Natural killer cell treated with Interleukin-12 subunit alpha and Interleukin-12 subunit beta and Interleukin-15 and Interleukin-18, amount 100 ng/mL, for 72 hours (primary cell): Measurements from ENCODE around the gene ANAPC13. TPM values are rescaled to one million over a fixed set of nuclear protein-coding genes. Genes with fewer than 3 reads are reported as not detected.

Source experiments
- ATAC-seq, 2 donors: fragments of 150-1000 bp; cut with Tn5 transposase in 1 of 2; sonication (Bioruptor Pico), chemical (Tn5 transposase) in 1 of 2; 2 replicates each; pipeline ENCODE4 v1.10.0; 2021
- DNase-seq: peaks from one replicate; pipeline ENCODE4 v3.0.0; 2022; ENCODE audit warnings: low spot score
- H3K27ac Mint-ChIP-seq, 2 donors: 1 replicate in 1 of 2; 2 replicates in 1 of 2; pipeline ENCODE4 v1.8.0; 2022; ENCODE audit warnings: mixed read lengths in 2 of 2, mild to moderate bottlenecking in 1 of 2, moderate library complexity in 1 of 2
- H3K27me3 Mint-ChIP-seq, 2 donors: 1 replicate in 1 of 2; 2 replicates in 1 of 2; pipeline ENCODE4 v1.8.0; 2022; ENCODE audit warnings: mixed read lengths in 2 of 2
- H3K36me3 Mint-ChIP-seq: one replicate; pipeline ENCODE4 v1.8.0; 2022; ENCODE audit warnings: mixed read lengths
- H3K4me1 Mint-ChIP-seq, 2 donors: 1 replicate in 1 of 2; 2 replicates in 1 of 2; pipeline ENCODE4 v1.8.0; 2022; ENCODE audit warnings: low read depth in 2 of 2, mixed read lengths in 2 of 2, mild to moderate bottlenecking in 1 of 2
- H3K4me3 Mint-ChIP-seq: one replicate; pipeline ENCODE4 v1.8.0; 2022; ENCODE audit warnings: mixed read lengths
- H3K9me3 Mint-ChIP-seq: 2 replicates; pipeline ENCODE4 v1.8.0; 2022; ENCODE audit warnings: mixed read lengths
- total RNA-seq, 2 donors: library from RNA; stranded (reverse); gene quantifications; one replicate each; pipeline ENCODE4 v1.2.3, GENCODE V29; 2022

Gene ANAPC13
- total RNA-seq, 2 donors from 2014 or later = 13.0 to 15.8 TPM

DNA sequence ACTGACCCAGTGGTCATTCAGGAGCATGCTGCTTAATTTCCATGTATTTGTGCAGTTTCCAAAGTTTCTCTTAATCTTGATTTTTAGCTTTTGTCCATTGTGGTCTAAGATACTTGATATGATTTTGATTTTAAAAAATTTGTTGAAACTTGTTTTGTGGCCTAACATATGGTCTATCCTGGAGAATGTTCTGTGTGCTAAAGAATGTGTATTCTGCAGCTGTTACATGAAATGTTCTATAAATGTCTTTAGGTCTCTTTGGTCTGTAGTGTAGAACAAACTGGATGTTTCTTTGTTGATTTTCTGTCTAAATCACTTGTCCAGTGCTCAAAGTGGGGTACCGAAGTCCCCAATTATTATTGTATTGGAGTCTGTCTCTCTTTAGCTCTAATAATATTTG is 17.5 kb upstream of the ANAPC13 start:
- no peak overlapping the region for H3K27ac Mint-ChIP-seq
- H3K4me1 Mint-ChIP-seq = peaks cover 30 to 36% of the 10 kb centered on the region in 2 donors
- DNase-seq (no peak), ATAC-seq (no peak)
- no peak overlapping the region for H3K4me3 Mint-ChIP-seq
- H3K36me3 Mint-ChIP-seq = peaks cover 53% of the 10 kb centered on the region
- no peaks in the 10 kb centered on the region for H3K27me3 Mint-ChIP-seq
- H3K9me3 Mint-ChIP-seq = peaks cover 7% of the 10 kb centered on the region

DNA sequence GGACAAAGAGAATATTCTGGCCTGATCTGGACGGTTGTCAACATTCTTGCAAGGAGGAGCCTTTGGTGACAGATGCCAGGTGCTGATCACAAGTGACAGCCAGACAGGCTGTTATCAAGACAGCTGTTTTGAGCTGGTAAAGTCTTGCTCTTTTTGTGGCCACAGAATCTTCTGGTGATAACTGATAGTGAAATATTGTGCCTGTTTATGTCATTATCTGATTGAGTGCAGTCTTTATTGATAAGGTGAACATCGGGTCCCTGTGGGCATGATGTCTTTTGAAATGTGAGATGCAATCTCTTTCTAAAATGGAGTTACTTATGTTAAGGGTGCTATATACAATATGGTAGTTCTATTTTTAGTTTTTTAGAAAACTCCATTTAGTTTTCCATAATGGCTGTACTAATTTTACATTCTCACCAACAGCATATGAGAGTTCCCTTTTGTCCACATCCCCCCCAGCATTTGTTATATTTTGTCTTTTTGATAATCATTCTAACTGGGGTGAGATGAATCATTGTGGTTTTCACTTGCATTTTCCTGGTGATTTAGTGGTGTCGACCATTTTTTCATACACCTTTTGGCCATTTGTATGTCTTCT is 10.8 kb upstream of the ANAPC13 start:
- no peaks in the 10 kb centered on the region for H3K27me3 Mint-ChIP-seq
- DNase-seq (no peak), ATAC-seq (peak in 1 of 2 donors; percentile 46)
- peaks cover 38 to 47% of the 10 kb centered on the region in 2 donors for H3K4me1 Mint-ChIP-seq
- H3K27ac Mint-ChIP-seq = no peak overlapping the region
- H3K9me3 Mint-ChIP-seq = no peaks in the 10 kb centered on the region
- H3K36me3 Mint-ChIP-seq = peaks cover 18% of the 10 kb centered on the region
- no peak overlapping the region for H3K4me3 Mint-ChIP-seq

DNA sequence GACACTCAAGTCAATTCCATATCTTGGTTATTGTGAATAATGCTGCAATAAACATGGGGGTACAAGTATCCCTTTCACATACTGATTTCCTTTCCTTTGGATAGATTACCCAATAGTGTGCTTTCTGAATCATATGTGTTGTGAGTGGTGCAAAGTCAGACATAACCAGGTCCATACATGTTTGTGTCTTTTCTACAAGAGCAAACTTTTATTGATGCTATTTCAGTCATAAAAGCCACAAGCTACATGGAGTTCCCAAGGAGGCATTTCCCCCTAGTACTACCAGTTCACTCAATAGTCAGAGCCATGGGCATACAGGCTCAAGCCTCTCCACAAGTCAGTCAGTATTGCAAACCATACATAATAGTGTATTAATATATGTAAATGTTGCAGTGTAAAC is 10.2 kb upstream of the ANAPC13 start:
- peaks cover 37 to 44% of the 10 kb centered on the region in 2 donors for H3K4me1 Mint-ChIP-seq
- no peak overlapping the region for H3K4me3 Mint-ChIP-seq
- H3K27me3 Mint-ChIP-seq = no peaks in the 10 kb centered on the region
- DNase-seq = no peak
- ATAC-seq = no peak
- H3K36me3 Mint-ChIP-seq = peaks cover 18% of the 10 kb centered on the region
- no peaks in the 10 kb centered on the region for H3K9me3 Mint-ChIP-seq
- no peak overlapping the region for H3K27ac Mint-ChIP-seq

DNA sequence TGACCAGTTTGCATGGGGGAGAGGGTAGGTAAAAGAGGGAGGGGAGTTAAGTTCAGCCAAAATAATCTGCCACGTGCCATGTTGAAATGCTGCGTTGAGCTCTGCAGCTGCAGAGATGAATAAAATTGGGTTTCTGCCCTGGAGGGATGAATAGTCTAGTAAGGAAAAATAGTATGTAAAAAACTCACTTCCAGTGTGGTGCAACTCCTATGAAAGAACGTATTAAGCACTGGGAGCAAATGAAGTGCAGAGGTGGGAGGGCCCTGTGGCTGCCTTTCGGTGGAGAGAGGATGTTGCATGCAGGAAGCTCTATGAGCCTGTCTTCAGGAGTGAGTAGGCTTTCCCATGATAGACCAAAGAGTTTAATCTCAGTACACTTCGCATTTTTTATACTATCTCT is 8.7 kb upstream of the ANAPC13 start:
- Mint-ChIP-seq H3K27ac (no peak overlapping the region), H3K9me3 (no peaks in the 10 kb centered on the region), H3K4me3 (no peak overlapping the region), H3K27me3 (no peaks in the 10 kb centered on the region), H3K36me3 (peaks cover 18% of the 10 kb centered on the region), H3K4me1 (peaks cover 38 to 39% of the 10 kb centered on the region in 2 donors)
- DNase-seq = no peak
- ATAC-seq = no peak

DNA sequence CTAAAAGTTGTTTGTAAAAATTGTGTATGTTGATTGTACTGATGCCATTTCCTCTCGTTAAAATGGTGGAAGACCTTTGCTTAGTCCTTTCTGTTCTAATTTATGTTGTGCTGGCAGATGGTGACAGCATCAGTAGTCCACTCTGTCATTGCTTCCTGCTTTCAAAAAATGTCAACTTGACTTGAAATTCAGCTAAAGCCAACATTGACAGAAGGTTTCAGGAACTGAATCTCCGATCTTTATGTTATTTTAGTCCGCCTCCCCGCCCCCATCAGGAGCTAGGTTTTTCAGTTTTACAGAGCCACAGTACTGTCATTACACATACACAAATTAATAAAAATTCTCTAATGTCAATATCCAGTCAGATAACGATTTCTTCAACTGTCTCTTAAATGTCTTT is 1.6 kb upstream of the ANAPC13 start:
- H3K4me1 Mint-ChIP-seq = peaks cover 36 to 40% of the 10 kb centered on the region in 2 donors
- DNase-seq (no peak), ATAC-seq (no peak)

DNA sequence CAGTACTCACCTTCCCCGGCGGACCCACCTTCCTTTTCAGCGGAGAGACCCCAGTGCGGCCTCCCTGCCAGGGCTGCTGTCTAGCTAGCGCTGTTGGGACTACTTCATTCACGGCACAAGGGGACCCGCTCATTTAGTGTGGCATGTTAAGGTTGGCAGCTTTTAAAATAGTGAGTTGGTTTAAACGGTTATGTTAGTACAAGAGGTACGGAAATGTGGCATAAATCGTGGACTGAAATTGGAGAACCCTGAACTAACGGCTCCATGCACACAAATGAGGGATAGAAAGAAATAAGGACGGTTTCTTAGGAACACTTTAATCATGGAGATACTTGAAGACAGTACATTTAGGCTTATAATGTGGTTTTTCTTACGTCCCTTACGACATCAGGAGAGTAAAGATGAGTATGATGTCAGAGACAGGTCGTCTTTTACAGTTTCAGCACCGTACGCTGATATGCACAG is 824 bp upstream of the ANAPC13 start:
- ATAC-seq = peak; percentile 1 to 8
- Mint-ChIP-seq H3K4me1 (peaks cover 36 to 41% of the 10 kb centered on the region in 2 donors), H3K27me3 (no peaks in the 10 kb centered on the region), H3K4me3 (peak overlapping the region; percentile 91), H3K27ac (peak overlapping the region; percentile 96 to 97), H3K36me3 (peaks cover 4% of the 10 kb centered on the region), H3K9me3 (no peaks in the 10 kb centered on the region)
- DNase-seq = no peak

More for the DNA sequence above, 1.6 kb upstream of the ANAPC13 start:
- Mint-ChIP-seq H3K9me3 (no peaks in the 10 kb centered on the region), H3K27me3 (no peaks in the 10 kb centered on the region), H3K27ac (peak overlapping the region; percentile 96 to 97), H3K4me3 (peak overlapping the region; percentile 91), H3K36me3 (peaks cover 4% of the 10 kb centered on the region)

DNA sequence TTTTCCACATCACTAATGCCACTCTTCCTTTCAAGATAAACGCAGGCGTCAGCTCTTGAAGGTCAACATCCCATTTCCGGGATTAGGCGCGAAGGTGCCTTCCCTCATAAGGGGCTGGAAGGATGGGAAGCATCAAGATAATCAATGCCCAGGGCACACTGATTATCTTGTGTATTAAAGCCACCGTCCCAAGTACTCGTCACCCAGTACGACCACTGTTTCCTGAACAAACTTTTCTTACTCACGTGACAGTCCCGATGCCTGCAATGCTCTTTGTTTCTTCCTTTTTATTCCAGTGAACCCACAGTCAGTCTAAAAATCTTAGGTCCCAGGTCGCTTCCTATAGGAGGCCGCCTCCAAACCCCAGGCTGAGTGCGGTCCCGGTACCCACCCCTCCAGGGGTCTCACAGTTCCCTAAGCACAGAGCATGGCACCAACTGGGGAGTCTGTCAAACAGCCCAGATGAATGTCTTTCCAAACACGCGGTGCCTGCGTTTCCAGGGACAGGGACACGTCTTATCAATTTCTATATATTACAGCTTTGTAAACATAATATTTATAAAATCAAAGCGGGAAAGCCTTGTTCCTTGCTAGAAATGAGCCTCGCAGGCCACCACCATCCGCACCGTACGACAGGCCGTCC is 589 bp downstream of the ANAPC13 start:
- peak; percentile 1 to 5 for ATAC-seq
- DNase-seq = no peak
- peaks cover 30 to 41% of the 10 kb centered on the region in 2 donors for H3K4me1 Mint-ChIP-seq
- peak overlapping the region; percentile 96 to 97 for H3K27ac Mint-ChIP-seq
- no peaks in the 10 kb centered on the region for H3K27me3 Mint-ChIP-seq
- peaks cover 11% of the 10 kb centered on the region for H3K36me3 Mint-ChIP-seq
- no peaks in the 10 kb centered on the region for H3K9me3 Mint-ChIP-seq
- H3K4me3 Mint-ChIP-seq = peak overlapping the region; percentile 91

DNA sequence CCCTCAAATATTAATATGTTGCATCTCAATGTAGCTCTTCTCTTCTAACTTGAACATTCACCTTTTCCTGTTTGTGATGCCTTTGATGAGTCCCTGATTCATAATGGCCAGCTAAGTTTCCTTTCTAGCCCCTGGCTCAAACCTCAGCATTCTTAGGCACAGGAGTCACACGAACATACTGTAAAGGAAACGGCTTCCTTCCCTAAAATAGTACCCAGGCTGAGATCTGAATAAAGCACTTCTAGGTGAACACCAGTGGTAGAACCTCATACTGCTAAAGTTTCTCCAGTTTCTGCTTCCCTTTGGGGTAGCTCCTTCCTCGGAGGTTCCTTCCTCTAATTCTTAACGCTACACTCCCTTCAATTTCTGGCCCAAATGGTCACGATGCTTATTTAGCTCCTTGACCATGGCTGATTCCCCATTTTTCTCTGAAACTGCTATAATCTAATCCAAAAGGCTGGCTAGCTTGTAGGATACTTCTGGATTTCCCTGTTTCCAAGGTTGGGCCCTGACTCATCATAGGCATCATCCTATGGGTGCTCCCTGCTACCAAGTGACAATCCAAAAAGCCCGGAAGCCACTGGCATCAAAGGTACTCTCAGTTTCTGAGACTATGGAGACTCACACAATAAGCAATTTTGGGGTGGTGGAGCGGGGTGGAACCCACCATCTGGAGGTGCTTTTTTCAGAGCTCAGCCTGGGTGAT is 2.4 kb downstream of the ANAPC13 start:
- ATAC-seq = no peak
- no peak overlapping the region for H3K27ac Mint-ChIP-seq
- peaks cover 11% of the 10 kb centered on the region for H3K36me3 Mint-ChIP-seq
- H3K9me3 Mint-ChIP-seq = no peaks in the 10 kb centered on the region
- H3K4me1 Mint-ChIP-seq = peaks cover 30 to 41% of the 10 kb centered on the region in 2 donors
- H3K4me3 Mint-ChIP-seq = peak overlapping the region; percentile 12
- DNase-seq = no peak
- H3K27me3 Mint-ChIP-seq = no peaks in the 10 kb centered on the region

DNA sequence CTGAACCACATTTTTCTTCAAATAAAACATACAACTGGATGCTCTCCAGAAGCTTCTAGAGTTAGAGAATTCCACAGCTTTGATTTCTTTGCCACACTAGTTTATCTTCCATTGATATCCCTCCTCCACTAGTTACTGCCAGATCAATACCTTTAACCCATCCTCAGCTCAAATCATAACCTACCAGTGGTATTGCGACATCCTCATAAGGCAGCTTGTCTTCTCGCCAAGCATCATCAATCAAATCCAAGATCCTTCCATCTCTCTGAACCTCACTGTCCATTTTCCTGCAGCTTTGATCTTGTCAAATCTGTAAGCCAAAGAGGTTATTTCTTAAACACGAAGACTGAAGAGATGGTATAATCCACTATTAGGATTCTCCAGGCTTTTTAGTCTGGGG is 3.2 kb downstream of the ANAPC13 start:
- no peak overlapping the region for H3K27ac Mint-ChIP-seq
- H3K27me3 Mint-ChIP-seq = no peaks in the 10 kb centered on the region
- ATAC-seq = no peak
- no peak for DNase-seq
- peaks cover 18% of the 10 kb centered on the region for H3K36me3 Mint-ChIP-seq
- peaks cover 23 to 34% of the 10 kb centered on the region in 2 donors for H3K4me1 Mint-ChIP-seq
- H3K4me3 Mint-ChIP-seq = no peak overlapping the region
- no peaks in the 10 kb centered on the region for H3K9me3 Mint-ChIP-seq

DNA sequence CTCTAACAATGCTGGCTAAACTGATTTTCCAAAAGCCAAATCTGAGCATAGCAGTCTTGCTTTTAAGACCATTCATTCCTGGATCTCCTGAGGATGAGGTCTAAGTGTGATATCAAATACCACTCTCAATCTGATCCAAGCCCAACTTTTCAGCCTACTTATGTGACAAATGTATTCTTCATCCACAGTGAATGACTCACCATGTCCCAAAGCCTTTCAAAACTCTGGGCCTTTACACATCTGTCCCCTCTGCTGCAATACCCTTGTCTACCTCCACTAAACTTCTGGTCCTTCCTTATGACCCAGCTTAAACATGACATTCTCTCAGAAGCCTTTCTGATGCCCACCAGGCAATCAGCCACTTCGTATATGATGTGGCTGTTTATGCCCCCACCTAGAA is 4.6 kb downstream of the ANAPC13 start:
- Mint-ChIP-seq H3K4me3 (no peak overlapping the region), H3K4me1 (peaks cover 15 to 22% of the 10 kb centered on the region in 2 donors), H3K36me3 (peaks cover 22% of the 10 kb centered on the region), H3K27ac (no peak overlapping the region), H3K27me3 (no peaks in the 10 kb centered on the region), H3K9me3 (no peaks in the 10 kb centered on the region)
- DNase-seq (no peak), ATAC-seq (no peak)

DNA sequence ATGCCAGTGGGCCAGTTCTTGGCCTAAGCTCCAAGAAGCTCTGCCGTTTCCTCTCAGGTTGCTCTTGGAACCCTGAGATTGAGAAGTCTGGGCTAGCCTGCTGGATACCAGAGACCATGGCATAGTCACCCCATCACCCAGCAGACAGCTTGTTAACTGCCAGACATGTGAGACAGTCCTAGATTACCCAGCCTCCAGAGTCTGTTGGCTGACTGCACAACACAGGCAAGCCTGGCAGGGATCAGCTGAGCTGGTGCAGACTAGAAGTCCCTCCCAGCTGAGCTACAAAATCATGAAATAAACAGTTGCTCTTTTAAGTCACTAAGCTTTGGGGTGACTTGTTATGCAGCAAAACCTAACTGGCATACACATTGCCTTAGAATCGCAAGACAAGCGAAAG is 5.2 kb downstream of the ANAPC13 start:
- H3K4me3 Mint-ChIP-seq = no peak overlapping the region
- no peak overlapping the region for H3K27ac Mint-ChIP-seq
- no peaks in the 10 kb centered on the region for H3K27me3 Mint-ChIP-seq
- peaks cover 15 to 22% of the 10 kb centered on the region in 2 donors for H3K4me1 Mint-ChIP-seq
- DNase-seq = no peak
- H3K9me3 Mint-ChIP-seq = no peaks in the 10 kb centered on the region
- peaks cover 22% of the 10 kb centered on the region for H3K36me3 Mint-ChIP-seq
- ATAC-seq = no peak

DNA sequence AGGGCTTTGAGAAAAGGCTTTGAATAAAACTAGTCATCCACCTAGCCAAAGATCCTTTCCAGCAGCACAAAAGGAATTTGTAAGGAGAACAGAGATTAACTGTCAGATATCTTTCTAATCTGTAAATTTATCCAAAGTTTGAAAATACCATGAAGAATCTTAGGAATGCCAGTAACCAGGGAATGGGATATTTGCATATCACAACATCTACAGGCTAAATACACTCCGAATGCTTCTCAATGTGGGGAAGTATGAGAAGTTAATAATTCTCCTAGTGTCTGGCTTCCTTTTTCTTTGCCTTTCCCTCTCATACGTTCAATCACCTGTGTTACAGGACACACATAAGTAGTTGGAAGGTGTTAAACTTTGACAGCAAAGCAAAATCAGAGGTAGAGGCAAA is 7.8 kb downstream of the ANAPC13 start:
- H3K36me3 Mint-ChIP-seq = peaks cover 18% of the 10 kb centered on the region
- DNase-seq (no peak), ATAC-seq (no peak)
- no peaks in the 10 kb centered on the region for H3K27me3 Mint-ChIP-seq
- peaks cover 0 to 6% of the 10 kb centered on the region in 2 donors for H3K4me1 Mint-ChIP-seq
- no peak overlapping the region for H3K27ac Mint-ChIP-seq
- H3K9me3 Mint-ChIP-seq = no peaks in the 10 kb centered on the region
- no peak overlapping the region for H3K4me3 Mint-ChIP-seq

DNA sequence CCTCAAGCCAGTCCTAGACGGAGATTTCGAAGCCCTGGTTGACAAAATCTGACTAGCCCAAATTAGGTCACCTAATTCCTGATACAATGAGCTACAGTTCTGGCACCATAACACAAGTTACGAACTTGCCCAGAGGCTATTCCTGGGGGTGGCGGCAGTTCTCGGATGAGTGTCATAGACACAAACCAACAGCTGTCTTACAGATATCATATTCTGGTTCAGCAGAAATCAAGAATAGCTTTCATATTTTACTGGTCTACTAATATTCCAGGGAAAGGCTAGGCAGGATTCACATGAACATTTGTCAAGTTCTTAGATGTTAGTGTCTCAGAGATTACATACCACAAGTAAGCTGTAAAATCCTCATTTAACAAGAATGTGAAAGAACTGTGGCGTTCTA is 8.8 kb downstream of the ANAPC13 start:
- H3K9me3 Mint-ChIP-seq = no peaks in the 10 kb centered on the region
- DNase-seq (no peak), ATAC-seq (no peak)
- H3K27me3 Mint-ChIP-seq = no peaks in the 10 kb centered on the region
- no peak overlapping the region for H3K4me3 Mint-ChIP-seq
- peaks cover 18% of the 10 kb centered on the region for H3K36me3 Mint-ChIP-seq
- H3K27ac Mint-ChIP-seq = no peak overlapping the region
- no peaks in the 10 kb centered on the region for H3K4me1 Mint-ChIP-seq

DNA sequence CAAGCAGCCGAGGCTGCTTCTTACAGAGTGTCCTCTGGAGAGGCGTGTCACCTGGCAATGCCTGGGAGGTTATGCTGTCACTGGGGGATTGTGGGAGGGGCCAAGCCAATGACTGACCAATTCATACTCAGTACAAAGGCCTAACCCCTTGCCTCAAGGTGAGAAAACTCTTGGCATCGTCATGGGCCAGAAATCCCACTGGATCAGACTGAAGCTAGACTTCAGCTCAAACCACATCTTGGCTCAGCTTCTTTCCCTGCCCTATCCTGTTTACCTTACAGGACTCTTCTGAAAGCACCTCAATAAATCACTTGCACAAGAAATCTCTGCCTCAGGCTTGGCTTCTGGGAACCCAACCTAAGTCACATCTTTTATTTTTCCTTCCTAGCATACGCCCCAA is 9.5 kb downstream of the ANAPC13 start:
- Mint-ChIP-seq H3K9me3 (no peaks in the 10 kb centered on the region), H3K4me3 (no peak overlapping the region), H3K27me3 (no peaks in the 10 kb centered on the region), H3K36me3 (peaks cover 15% of the 10 kb centered on the region), H3K27ac (no peak overlapping the region), H3K4me1 (no peaks in the 10 kb centered on the region)
- DNase-seq (no peak), ATAC-seq (no peak)
